Effector CD4-positive, alpha-beta T cell (primary cell): ENCODE measurements around the gene RNF10.

Experiments used
- DNase-seq: peaks from one replicate; pipeline ENCODE4 v3.0.0-alpha.2; 2020

The RNF10 gene

GRCh38 chr12:120618954-120619615, 84.9 kb downstream of the RNF10 start:
- no peak for DNase-seq

DNA sequence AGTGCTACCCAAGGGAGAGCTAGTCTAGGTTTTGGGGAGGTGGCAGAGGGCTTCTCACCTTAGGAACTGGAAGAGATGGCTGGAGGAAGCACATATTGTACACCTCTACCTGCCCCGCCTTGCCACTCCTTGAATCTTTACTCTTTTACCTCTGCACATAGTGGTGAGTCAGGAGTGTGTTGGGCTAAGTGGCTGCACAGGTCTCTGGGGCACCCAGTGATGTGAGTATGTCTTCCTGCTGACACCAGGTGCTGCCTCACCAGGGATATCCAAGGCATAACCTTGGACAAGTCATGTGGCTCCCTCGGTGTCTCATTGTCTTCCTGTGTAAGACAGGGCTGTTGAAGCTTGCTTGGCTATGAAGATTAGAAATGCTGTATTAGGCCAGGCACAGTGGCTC, 86.5 kb downstream of the RNF10 start:
- DNase-seq, result no peak

GRCh38 chr12:120625557-120626419, 91.6 kb downstream of the RNF10 start:
- DNase-seq, result no peak
